ENCODE data around the gene DCAF12L2.
"Not testable (repeated sequence)": the region's sequence is repeated elsewhere in the genome, so short reads cannot be mapped to it uniquely, and the experiment has no call there.

DCAF12L2 gene

GRCh38 chrX:126165721-126166461 is at the start of gene DCAF12L2:
DCAF12L2 (minus strand) TSS chrX:126166289; CDS start chrX:126165924, 365 bp downstream.
- DNase-seq: peak in 1 of 2 experiments; percentile 0

- DNase-seq: not testable (repeated sequence)
Measured at GRCh38 chrX:126190888-126191287, 24.8 kb upstream of the DCAF12L2 start.

GRCh38 chrX:126177133-126177840 is 11.2 kb upstream of the DCAF12L2 start:
- DNase-seq: no peak

- no peak for DNase-seq
Measured at GRCh38 chrX:126170720-126171119, 4.6 kb upstream of the DCAF12L2 start.

- no peak for DNase-seq
Measured at GRCh38 chrX:126167560-126167959, 1.5 kb upstream of the DCAF12L2 start.

GRCh38 chrX:126165401-126165720 is 728 bp downstream of the DCAF12L2 start:
- no peak for DNase-seq

- no peak for DNase-seq
Measured at GRCh38 chrX:126164689-126165400, 1.2 kb downstream of the DCAF12L2 start.

GRCh38 chrX:126164226-126164625 is 1.9 kb downstream of the DCAF12L2 start:
- no peak for DNase-seq

GRCh38 chrX:126141014-126141413 is 25.1 kb downstream of the DCAF12L2 start:
- no peak for DNase-seq

- DNase-seq: no peak
Measured at GRCh38 chrX:126137899-126138298, 28.2 kb downstream of the DCAF12L2 start.

GRCh38 chrX:126124721-126125120 is 41.4 kb downstream of the DCAF12L2 start:
- DNase-seq: no peak
